ENCODE data around the gene RAET1E. TPM values are rescaled to one million over a fixed set of nuclear protein-coding genes. Genes with fewer than 3 reads are reported as not detected.
A peak's percentile ranks its signal among the peaks of the same experiment; 100 is the strongest.

RAET1E gene
- total RNA-seq, 1 donor from 2014 or later: 0.23 TPM

DNA sequence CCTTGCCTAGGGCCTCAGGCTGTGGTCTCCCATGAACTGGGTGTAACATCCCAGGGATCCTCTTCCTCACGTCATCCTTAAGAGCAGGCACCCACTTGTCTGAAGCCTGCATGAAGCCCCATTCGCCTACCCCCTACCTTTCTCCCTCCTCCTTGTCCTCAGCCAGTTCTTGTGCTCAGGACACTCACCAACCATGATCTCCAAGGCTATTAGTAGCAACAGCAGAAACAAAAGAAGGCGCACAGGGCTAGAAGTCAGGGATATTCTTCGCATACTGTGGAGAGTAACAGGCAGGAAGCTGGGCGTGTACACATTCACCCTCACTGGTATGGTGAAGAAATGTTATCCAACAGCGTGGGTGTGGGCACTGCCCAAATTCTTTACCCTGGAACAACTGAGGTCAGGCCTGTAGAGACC lies 7.3 kb downstream of the RAET1E start:
- DNase-seq (ENCODE audit: low spot score): no peak

DNA sequence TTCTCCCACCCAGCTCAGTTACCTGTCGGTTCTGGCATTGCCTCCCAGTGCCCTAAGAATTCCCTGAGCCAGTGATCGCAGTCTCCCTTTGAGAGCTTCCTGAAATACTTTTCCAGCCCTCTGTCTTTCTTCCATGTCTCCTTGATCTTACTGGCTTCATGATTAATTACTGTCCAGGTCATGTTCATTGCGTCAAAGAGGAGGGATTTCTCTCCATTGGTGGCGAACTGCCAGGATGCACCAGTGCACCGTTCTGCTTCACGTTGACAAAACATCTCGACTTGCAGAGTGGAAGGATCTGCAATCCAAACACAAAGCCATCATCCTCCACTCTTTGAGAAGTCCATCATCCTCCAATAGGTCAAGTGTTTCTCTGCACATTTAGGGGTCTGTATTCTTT lies 8.6 kb downstream of the RAET1E start:
- no peak for DNase-seq (ENCODE audit: low spot score)

DNA sequence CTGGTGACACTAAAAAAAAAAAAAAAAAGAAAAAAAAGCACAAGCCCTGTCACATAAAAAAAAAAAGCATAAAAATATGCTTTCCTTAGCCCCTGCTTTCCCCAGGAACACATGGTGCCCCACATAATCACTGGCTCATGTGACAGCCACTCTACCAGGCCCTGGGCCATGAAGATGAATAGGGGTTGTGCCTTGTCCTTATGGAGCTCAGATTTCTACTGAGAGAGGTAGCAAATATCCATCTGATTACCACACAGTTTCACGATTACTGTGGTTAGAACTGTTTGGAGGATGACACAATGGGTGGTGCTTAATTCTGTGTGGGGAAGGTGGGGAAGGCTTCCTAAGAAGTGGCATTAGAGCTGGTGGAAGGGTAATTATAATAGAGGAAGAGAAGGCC lies 9.3 kb downstream of the RAET1E start:
- no peak for DNase-seq (ENCODE audit: low spot score)

DNA sequence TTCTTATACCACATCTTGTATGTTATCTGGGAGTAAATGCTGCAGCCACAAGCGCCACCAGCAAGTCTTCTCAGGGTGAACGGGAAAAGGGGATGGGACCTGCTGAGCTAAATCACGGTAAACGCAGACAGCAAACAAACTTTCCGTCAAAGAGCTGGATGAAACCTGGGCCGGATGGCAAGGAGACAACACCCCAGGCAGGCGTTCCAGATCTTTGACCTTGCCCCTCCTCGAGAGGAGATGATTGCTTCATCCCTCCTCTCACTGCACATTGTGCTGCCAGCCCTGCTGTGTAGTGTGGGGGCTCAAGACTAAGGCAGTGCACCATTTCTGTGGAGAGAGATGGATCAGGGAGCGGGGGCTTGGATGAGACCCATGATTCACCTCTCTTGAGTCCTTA lies 9.8 kb downstream of the RAET1E start:
- no peak for DNase-seq (ENCODE audit: low spot score)

DNA sequence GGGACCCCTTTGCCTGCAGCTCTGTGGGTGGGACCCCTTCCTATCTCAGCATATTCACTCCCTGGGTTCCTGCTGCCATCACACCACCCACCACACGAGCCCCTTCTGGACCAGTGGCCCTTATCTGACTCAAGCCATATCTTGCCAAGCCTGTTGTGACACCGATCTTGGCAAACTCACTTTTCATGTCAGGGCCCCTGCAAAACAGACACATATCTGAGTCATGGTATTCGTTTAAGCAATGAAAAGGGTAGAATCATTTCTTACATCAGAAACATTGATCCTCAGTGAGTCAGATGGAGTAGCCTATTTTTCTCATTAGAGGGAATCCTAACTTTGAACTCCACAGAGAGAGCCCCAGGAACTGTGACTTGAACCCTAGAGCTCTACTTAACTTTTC lies 10.6 kb downstream of the RAET1E start:
- no peak for DNase-seq (ENCODE audit: low spot score)

DNA sequence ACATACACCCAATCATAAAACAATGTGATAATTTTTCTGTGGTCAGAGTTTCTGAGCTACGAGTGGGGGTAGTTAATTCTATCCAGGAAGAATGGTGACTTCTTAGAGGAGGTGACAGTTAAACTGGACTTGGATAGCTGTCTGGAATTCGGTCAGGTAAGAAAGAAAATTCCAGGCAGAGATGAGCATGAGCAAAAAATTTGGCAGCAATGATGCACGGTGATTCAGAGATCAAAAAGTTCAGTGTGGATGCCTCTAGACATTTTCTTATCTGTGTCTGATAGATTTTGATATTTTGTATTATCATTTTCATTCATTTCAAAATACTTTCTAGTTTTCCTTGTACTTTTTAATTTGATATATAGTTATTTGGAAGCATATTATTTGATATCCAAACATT lies 12.0 kb downstream of the RAET1E start:
- DNase-seq (ENCODE audit: low spot score): no peak

DNA sequence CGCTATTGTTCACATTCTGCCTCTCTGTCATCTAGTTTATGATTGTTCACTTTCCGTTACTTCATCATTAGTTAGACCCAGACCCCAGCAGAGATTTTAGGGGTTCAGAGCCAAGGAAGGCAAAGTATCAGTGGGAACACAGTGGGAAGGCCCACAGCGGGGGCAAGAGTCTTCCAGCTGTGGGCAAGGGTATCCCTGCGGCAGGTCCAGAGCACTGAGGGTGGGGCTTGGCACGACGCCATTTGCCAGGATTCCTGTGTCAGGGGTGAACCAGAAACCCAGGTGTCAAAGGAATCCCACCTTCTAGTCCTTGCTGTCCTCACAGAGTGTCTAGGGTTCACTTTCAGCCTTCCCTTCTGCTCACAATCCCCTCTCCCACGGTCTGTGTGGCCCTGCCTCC lies 13.3 kb downstream of the RAET1E start:
- no peak for DNase-seq (ENCODE audit: low spot score)

DNA sequence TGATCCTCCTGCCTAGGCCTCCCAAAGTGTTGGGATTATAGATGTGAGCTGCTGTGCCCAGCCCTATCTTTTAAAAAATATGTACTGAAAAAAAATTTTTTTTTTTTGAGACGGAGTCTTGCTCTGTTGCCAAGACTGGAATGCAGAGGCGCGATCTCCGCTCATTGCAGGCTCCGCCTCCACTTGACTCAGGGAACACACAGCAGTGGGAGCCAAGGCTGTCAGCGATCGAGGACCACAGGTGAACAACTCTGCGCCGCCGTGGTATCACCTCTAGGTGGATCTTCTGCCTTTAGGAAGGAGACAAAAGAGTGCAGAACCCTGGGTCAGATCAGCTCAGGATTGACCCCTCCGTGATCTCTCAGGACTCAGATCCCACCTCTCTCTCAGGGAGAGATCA lies 13.7 kb downstream of the RAET1E start:
- DNase-seq (ENCODE audit: low spot score): no peak

DNA sequence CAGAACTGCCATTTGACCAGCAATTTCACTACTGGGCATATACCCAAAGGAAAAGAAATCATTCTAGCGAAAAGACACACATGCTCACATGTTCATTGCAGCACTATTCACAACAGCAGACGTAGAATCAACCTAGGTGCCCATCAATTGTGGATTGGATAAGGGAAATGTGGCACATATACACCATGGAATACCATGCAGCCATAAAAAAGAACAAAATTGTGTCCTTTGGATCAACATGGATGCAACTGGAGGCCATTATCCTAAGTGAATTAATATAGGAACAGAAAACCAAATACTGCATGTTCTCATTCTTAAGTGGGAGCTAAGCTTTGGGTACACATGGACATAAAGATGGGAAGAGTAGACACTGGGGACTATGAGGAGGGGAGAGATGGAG lies 16.1 kb downstream of the RAET1E start:
- DNase-seq (ENCODE audit: low spot score): no peak

DNA sequence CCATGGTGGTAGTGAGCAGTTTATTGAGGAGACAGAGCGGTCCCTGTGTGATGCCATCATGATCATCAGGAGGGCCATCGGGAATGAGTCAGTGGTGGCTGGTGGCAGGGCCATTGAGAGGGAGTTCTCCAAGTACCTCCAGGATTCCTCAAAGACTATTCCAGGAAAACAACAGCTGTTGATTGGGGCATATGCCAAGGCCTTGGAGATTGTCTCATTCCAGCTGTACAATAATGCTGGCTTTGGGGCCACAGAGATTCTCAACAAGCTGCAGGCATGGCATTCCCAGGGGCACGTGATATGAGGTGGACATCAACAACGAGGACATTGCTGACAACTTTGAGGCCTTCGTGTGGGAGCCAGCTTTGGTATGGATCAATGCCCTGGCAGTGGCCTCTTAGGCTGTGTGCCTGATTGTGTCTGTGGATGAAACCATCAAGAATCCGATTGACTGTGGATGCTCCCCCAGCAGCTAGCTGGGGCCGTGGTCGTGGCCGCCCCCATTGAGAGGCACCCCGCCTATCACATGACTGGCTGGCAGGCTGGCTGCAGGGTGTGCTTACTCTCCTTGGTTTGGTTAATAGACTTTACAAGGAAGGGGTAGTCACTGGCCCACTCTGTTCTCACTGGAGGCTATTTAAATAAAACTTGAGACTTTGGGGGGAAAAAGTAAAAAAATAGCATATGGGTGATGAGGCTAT lies 16.7 kb downstream of the RAET1E start:
- no peak for DNase-seq (ENCODE audit: low spot score)

DNA sequence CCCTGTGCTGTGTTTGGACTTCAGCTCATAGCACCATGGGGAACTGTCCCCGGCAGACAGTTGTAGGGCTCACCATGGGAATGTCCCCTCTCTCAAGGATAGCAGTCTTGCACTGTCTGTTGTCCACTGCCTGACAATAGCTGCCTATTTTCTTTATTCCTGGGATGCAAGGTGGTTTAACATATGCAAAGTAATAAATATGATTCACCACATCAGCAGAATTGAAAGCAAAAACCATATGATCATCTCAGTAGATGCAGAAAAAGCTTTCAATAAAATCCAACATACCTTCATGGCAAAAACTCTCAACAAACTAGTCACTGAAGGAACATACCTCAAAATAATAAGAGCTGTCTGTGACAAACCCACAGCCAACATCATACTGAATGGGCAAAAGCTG lies 20.3 kb downstream of the RAET1E start:
- no peak for DNase-seq (ENCODE audit: low spot score)

DNA sequence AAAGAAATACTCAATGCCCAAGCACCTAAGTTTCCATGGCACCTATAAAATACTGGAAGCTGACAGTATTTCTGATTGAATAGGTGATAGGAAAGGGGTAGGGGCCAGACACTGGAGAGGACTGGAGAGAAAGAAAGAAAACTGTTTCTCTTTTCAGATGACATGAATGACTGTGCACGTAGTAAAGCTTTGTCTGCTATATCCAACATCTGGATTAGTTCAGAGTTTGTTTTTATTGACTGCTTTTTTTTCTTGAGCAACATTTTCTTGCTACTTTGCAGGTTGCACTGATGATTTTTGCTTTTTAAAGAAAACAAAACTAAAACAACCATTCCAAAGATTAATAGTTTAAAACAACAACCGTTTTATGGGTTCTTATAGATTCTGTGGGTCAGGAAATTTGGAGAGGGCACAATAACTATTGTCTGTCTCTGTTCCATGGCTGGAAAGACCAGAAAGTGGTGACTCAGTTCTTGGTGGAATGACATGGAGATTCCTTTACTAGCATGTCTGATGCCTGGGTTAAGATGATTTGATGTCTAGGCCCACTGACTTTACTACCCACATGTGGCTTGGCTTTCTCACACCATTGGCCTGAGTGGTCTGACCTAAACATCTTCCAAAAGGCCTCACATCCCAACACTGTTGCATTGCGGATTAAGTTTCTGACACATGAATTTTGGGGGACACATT lies 21.5 kb downstream of the RAET1E start:
- DNase-seq (ENCODE audit: low spot score): no peak

DNA sequence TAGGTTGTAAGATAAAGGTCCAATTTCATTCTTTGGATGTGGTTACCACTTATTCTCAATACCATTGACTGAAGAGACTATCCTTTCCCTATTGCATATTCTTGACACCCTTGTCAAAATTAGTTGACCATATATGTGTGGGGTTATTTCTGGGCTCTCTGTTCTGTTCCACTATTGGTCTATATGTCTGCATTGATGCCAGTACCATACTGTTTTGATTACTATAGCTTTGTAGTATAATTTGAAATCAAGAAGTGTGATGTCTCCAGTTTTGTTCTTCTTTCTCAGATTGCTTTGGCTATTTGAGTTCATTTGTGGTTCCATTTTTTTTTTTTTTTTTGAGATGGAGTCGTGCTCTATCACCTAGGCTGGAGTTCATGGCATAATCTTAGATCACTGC lies 25.7 kb downstream of the RAET1E start:
- DNase-seq (ENCODE audit: low spot score): no peak

DNA sequence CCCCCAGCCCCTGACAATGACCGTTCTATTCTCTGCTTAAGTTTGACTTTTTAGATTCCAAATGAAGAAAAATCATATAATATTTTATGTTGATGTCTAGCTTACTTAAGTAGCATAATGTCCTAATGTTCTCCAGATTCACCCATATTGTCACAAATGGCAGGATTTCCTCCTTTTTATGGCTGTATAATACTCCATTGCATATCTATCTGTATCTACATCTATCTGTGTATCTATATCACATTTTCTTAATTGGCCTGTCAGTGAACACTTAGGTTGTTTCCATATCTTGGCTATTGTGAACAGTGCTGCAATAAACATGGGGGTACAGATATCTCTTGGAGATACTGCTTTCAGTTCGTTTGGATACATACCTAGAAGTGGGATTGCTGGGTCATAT lies 26.7 kb downstream of the RAET1E start:
- no peak for DNase-seq (ENCODE audit: low spot score)

DNA sequence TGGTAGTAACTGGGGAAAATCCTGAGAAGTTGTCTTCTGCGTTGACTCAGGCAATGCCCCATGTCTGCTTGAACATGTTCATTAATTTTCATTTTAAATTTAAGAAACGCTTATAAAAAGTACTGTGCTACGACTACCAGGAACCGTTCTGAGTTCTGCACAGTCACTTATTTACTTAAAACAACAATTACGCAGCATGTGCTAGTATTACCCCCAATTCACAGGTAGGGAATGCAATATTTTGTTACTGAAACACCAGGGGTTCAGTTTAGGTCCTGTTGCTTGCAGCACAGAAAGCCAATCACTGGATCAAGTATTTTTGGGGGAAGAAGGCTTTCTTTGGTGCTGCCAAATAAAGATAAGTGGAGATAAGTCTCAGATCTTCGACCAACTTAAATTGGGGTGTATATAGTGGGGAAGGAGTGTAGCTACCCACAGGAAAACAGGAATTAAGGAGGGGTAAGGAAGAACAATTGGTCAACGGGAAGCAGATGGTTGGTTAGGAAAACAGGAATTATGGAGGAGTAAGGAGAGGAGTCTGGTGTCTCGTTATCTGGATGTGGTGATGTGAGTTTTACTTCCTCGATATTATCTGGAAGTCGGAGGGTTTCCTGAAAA lies 28.5 kb downstream of the RAET1E start:
- no peak for DNase-seq (ENCODE audit: low spot score)

DNA sequence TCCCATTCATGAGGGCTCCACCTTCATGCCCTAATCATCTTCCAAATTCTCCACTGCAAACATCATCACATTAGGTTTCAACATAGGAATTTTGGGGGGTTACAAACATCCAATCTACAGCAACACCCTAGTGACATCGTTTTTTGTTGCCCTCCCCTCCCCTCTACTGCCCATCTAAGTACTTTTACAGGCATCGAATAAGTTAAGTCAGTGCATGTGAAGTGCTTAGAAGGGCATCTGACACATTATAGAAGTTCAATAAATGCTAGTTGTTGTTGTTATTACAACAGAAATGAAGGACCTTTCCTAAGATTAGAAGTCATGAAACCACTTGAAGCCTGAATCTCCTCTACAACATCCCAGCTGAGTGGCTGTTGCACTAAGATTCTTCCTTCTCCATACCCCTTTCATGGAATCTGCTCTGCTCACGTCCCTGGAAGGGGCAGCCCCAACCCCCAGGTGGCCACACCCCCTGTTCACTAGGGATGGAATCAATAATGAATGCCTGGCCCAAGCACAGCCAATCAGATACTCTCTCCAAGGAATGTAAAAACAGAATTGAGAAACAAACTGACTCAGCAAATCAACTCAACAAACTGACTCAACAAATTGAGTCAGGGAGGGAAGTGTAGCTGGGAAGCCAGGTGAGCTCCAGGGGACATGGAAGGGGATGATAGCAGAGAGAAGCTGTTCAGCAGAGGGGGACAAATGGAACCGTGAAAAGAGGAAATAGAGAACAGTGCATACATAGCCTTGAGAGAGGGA lies 29.9 kb downstream of the RAET1E start:
- peak; percentile 42 for DNase-seq (ENCODE audit: low spot score)

DNA sequence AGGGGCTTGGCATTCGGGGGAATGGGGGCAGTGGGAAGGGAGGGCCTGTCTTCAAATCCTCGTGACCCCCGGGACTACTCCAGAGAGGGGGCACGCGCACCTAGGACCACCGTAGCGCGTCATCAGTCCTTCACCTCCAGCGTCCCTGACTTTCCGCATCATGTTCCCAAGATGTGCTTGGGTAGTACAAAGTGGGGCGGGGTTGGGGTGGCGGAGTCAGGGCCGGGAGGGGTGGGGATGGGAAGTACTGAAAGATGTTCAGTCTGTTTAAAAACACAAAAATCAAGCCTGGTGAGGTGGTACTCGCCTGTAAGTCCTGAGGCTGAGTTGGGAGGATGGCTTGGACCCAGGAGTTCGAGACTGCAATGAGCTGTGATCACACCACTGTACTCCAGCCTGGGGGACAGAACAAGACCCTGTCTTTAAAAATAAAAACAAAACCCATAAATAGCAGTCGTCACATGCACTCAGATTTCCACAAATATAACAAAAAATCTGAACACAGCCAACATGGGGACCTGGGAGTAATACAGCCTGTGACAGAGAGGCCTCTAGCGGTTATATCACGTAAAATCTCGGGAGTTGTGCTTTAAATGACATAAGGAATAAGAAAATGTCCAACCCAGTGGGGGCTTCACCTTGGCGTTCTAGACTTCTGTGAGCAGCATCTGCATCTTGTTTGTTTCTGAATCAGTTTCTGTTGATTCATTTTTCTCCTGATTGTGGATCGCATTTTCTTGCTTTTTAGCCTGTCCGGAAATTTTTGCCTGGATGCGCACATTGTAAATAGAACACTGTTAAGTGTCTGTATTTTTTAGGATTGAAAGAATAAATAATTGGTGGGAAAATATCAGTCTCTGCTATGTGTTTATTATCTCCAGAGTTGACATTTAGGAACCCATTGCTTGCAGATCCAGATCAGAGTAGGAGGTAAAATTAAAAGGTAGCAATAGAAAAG lies 33.1 kb downstream of the RAET1E start:
- peak; percentile 56 for DNase-seq (ENCODE audit: low spot score)

DNA sequence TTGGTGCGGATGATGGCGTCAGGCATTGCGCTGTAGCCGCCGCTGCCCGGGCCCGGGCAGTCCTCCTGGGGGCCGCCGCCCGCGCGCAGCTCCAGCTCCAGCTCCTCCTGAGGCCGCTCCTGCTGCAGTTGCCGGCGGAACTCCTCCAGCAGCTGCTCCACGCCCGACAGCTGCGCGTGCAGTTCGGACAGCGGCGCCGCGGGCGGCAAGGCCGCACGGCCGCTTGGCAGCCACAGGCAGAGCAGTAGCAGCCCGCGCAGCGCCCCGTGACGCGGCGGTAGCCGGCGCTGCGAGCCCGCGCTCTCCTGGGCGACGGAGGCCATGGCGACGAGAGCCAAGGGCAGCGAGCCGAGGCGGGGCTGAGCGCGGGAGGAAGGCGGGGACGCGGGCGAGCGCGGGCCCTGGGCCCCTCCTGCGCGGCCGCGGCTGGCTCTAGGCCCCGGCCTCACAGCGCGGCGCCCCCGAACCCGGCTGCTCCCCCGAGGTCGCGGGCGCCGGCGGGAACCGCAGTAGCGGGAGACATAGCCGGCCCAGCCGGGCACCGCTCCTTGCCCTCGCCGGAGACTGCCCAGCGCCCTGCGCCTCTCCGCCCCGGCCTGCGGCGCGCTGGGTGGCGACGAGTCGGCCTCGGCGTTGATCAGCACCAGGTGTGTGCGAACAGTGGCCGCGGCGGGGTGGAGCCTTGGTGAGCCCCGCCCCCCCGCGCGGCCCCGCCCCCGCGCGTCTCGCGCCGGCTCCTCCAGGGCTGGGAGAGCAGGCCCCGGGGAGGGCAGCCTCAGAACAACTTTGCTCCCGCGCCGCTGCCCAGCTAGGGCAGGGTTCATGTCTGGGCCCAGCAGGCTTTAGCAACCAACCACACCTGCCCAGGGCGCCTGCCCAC lies 34.0 kb downstream of the RAET1E start, which contains the start of gene LRP11:
TSS of gene LRP11 (minus strand) at position 662 of the 880 bp plus-strand sequence. CDS start at position 323, 339 bp downstream.
- DNase-seq (ENCODE audit: low spot score): peak; percentile 88

DNA sequence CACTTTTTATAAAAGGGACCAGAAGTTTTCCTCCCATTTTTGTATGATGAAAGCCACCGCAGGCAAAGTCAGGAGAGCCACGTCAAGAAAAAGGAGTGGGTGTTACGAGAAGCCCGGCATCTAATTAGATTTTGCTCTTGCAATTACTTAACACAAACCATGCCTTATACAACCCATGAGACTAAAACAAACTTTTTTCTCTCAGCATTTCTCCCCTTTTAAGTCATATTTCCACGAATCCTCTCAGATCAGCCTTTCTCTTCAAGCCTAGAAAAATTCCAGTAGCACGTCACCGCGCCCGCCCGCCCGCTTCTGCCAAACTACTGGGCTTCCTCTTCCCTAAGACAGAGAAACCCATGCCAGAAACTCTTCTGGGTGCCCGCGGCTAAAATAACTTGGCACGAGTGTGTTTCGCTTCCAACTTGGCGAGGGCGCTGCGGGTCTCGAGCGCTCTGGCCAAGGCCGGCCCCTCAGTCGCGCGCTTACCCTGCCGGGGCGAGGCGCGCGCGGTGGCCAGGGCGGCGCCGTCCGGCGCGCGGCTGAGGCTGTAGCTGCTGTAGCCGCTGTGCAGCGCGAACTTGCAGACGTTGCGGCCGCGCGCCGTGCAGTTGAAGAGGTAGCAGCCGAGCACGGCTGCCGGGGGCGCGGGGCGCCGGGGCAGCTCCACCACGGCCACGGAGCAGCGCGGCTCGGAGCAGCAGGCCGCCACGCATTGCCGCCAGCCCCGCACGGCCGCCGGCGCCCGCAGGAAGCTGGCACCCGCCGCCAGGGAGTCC lies 34.8 kb downstream of the RAET1E start:
- DNase-seq (ENCODE audit: low spot score): peak; percentile 73

Data from mucosa of gallbladder (tissue), 1 donor.